Left hindlimb (tissue), 1 donor: Measurements from ENCODE around the gene OPN4.

ENCODE experiments used
- DNase-seq: peaks from one replicate; pipeline ENCODE4 v3.0.0-alpha.2; 2018

OPN4 gene

DNA sequence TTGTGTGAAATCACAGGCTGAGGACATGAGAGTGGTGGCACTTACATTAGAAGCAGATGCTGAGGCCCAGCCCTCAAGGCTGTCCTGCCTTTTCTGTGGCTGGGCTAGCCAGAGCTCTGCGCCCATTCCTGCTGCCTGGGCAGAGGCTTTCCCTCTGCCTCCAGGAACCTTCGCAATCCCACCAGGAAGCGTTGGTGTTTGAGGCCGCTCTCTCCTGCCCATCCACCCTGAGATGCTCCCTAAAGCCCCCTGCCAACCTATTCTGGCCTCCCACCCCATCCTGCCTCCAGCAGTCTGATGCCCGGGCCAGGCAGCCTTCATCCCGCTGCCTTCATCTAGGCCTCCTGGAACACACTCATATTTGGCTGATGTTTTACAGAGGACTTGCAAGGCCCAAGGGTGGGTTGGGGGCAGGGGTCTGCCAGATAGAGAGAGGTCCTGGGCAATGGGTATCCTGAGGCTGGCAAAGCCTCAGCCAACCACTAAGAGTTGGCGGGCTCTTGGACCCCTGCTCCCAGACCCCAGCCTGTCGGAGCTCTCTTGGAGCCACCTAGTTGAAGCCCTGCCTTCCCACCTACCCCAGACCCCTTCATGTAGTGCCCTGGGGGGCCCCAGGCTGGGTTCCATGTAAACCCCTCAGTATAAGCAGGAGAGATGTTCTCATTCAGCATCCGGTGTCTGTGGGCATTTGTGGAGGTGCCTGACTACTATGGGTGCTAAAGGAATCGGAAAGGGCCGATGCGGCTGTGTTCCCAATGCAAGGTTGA lies 46.7 kb downstream of the OPN4 start:
- no peak for DNase-seq

DNA sequence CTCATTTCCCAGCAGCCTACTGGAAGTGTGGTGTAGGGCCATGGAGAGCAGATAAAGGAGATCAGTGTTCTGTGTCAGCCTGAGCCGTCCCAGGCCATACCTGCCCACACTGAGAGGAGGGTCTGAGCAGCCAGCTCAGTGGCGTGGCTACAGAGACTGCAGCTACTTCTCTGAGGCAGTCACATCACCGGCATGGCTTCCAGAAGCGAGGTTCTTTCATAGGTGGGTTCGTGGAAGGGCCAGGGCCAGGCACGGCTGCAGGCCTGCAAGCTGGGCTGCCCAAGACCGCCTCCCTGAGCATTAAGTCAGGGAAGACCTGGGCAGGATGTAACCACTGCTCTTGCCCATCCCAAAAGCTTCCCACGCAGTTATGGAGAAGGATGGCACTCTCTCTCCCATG lies 48.8 kb downstream of the OPN4 start:
- DNase-seq: no peak

DNA sequence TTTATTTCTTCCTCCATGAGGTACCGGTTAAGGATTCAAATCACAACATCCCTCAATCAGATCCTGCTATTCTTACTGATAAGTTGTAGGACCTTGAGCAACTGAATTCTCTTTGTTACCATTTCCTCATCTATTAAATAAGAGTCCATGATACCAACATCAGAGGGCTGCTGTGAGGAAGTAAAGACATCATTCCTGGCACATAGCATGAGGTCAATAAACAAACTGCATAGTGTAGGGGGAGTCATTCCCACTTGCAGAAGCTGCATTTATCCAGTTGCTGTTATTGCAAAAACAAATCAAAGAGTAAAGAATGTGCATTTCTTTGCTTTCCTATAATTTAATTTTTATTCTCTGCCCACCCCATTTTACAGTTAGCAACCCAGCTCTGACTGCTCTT lies 50.8 kb downstream of the OPN4 start:
- DNase-seq: no peak

DNA sequence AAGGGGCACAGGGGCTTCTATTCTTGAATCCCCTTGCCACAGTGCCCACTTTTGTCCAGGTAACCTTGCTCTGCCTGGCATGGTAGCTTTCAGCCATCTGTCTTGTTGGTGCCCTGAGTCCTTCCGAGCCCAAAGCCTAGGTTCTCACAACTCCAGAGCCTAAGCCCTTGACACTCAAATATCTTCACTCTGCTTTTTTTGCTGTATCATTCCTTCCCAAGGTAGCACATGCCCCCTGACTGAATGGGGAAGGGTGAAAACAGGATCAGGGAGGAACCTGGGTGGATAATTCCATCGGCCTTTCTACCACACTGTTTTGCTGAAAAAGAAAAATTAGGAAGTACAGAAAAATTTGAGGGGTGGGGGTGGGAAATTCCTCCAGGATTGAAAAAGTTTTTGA lies 51.6 kb downstream of the OPN4 start:
- DNase-seq: no peak

DNA sequence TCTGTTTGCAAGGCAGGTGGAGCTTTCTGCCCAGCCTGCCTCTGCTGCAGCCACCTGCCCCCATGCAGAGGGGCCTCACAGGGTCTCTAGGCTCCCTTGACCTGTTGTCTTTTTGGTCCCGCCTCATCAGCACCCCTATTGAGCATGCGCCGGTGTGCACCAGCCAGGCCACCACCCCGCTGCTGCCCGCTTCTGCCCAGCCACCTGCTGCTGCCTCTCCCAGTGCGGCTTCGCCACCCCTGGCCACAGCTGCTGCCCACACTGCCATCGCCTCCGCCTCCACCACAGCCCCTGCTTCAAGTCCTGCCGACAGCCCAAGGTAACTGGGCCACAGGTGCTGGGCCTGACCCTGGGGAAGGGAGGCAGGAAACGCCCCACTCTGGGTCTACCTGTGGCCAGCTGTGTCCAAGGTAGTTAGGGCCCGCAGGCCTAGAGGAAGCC lies 52.1 kb downstream of the OPN4 start:
- DNase-seq: no peak

DNA sequence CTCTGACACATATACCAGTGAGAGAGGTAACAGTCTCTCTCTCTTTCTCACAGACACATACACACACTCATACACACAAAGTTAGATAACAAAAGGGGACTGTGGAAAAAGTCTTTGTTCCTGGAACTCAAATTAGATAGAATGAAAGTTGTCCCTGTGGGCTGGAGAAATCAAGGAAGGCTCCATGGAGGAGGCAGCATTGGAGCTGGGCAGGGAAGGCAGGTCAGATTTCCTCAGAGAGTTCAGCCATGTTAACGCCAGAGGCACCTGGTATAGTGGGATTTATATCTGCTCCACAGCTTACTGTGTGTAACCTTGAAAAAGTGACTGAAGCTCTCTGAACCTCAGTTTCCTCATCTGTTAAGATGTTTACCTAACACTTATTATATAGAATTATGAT lies 52.6 kb downstream of the OPN4 start:
- no peak for DNase-seq

DNA sequence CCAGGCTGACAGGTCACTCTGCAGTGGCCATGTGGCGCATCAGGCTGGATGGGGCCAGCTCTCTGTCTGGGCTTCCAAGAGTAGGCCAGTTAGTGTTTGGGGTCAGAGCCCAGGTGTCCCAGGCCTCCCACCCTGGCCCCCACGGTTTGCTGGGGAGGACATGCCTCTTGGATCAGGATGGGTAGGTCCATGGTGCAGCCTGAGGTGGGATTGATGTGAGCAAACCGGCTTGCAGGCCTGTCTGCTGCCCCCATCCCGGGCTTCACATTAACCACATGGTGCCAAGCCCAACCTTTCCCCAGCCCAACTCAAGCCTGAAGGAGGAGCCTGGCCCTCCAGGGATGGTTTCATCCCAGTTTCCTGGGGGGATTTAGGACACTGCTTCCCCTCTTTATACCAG lies 53.2 kb downstream of the OPN4 start:
- DNase-seq: no peak

DNA sequence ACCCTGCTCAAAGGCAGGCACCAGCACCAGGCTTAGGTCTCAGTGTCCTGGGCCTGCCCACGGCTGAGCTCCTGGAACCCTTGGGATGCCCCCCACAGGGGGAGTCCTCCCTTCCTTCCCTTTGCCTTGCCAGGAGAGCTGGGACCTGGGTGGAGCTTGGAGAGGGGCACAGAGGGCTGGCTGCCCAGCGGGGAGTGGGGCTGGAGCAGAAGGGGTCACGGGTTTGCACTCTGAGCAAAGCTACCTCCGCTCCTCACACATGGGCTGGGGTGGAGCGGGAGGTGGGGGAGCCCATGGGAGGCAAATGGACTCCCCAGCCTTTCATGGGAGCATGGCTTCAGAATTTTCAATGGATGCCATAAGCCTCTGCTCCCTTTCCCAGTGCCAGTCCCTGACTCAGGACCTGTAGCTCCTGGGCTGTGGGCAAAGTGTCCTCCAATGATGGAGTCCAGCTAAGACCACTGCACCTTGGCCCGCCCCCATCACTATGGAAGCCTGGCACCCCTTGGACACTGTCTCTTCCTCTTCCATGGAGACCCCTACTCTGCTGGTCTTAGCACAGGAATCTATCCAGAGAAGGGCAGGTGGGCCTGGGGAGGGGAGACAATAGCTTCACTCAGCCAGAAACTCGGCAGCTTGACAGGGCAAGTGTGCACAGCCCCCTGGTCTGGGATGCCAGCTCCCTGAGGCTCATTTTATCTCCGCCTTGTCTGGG lies 53.9 kb downstream of the OPN4 start:
- no peak for DNase-seq

DNA sequence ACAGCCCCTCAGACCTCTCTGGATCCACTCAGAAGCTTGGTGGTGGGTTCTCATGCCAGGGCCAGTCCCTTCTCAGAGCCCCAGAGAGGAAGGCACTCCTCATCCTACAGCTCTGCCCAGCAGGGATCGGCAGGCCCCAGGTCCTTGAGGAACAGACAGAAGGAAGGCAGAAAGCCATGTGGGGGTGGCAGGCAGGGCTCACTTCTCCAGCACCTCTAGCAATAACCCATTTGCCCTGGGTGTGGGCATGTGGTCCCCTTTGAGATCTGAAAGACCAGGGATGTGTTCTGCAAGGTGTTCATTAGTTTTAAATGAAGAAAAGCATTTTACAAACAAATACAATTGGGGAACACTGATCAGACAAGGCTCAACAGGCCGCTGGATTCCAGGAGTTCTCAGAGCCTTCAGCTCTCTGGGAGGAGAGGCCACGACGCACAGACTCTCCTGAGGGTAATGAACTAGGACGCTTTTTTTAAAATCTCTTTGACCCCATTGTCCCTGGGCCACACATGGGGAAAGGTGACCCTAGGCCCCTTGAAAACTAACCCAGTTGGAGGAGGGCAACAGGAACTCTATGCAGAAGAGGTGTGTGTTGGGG lies 54.5 kb downstream of the OPN4 start:
- no peak for DNase-seq

DNA sequence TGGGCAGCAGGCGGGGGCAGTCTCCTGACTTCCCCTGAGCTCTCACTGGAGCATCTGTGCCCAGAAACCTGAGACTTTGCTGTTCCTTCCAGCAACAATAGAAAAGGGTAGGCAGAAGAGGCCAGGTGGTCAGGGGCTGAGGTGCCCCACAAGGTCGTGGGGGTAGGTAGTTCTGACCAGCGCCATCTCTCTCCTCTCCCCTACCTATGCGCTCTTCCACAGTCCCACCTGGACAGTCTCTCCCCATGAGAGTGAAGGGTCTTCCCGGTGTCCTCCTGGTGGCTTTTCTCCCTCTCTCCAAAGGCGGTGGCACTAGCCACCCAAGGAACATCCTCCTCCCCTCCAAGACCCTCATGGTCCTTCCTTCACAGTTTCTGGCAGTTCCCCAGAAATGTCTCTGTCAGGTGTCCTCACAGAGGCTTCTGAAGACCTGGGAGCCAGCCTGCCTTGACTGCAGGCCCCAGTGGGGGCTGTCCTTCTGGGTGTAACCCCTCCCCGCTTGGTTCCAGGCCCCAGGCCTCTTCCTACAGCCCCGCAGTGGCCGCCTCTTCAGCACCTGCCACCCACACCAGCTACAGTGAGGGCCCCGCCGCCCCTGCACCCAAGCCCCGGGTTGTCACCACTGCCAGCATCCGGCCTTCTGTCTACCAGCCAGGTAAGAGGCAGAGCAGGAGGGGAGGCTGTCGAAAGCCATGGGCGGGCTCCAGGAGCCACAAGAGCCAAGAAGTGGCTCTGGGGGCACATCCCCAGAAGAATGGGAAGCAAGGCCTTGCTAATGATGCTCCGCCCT lies 55.2 kb downstream of the OPN4 start:
- DNase-seq: no peak

DNA sequence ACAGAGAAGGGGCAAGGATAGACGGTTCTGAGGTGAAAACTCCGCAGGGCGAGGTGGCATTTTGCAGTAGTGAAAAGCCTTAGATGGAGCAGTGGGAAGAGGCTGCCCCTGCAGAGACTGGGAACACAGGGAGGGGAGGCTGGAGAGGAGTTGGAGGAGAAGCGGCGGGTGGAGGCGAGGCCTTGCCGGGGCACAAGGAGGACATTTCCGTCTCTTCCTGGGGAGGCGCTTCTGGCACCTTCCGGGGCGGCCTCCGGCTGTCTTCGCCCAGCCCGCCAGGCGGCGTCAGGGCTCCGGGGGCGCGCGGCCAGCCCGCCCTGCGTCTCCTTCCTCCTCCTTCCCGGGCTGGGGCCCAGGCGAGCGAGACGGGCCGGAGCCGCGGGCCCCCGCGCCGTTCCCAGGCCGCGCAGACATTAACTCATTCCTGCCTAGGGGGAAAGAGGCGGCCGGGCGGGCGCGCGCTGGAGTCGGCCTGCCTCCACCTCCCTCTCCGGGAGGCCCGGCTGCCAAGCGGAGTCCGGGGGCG lies 56.7 kb downstream of the OPN4 start:
- peak; percentile 95 for DNase-seq

DNA sequence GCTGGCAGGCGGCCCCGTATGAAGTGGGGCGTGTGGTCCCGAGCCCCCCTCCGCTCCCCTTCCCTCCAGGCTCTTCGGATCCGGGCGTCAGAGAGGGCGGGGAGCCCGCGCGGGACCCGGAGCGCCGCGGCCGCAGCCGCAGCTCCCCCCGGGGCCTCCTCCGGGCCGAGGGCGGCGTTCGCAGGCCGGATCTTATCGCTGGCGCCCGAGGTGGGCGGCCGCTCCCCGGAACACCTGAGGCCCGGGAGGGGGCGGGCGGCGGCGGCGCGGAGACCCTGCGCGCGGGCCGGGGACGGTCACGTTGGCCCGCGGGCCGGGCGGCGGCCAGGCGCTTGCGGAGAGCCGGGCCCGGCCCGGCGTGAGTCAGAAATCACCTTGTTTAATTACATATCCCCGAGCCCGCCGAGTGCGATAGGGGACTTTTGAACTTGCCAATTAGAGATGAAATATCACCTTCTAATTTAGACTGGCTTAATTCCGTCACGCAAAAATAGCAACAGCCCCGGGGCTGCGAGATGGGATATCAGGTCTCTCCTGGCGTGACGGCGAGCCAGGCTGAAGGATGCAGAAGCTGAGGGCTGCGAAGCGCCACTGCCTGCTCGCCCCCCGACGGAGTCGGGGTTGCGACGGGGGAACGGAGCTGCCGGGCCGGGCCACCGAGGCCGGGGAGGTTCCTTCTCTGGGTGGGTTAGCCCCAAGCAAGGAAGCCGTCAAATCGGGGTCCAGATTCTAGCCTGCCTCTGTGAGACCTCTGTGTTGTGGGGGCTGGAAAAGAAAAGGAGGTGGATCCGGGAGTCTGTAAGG lies 57.4 kb downstream of the OPN4 start:
- peak; percentile 73 for DNase-seq

DNA sequence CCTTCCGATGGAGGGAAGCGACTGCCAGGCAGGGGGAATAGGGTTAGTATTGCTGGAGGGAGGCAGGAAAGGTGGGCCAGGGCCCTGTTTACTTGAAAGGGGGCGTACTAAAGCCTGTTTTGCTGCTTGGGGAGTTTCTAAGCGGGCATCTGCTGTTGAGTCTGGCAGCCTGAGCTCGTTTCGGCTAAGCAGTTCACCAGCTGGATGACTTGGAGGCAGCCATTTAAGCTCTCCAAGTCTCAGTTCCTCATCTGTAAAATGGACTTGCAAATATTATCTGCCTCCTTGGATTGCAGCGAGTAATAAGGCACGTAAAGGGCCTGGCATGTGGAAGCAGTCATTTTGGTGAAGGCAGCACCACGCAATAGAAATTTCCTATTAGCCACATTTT lies 58.0 kb downstream of the OPN4 start:
- DNase-seq: no peak

DNA sequence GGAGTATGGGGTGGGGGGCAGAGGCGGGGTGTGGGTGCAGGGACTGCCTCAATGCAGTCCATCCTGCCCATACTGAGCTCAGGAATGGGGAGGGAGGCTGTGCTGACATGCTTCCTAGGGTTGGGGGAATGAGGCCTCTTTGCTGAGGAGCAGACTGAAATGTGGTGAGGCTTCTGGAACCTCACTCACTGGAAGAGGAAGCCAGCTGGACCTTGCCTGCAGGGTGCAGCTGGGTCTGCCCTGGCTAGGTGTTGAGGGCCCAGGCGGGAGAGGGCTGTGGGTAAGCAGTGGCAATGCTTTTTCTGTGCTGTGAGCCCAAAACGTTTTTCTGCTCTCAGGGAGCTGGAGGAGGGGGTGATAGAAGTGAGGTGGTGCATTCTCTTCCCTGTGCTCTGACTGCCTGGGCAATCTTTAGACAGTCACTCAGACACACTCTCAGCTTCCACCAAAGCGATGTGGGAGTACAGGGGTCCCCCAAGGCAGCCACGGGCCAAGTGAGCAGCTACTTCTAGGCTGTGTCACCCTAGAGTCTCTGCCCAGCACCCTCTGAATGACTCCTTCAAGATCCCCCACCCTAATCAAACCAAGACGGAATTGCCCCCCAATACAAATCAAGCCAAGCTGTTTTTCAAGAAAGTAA lies 60.9 kb downstream of the OPN4 start:
- DNase-seq: no peak

DNA sequence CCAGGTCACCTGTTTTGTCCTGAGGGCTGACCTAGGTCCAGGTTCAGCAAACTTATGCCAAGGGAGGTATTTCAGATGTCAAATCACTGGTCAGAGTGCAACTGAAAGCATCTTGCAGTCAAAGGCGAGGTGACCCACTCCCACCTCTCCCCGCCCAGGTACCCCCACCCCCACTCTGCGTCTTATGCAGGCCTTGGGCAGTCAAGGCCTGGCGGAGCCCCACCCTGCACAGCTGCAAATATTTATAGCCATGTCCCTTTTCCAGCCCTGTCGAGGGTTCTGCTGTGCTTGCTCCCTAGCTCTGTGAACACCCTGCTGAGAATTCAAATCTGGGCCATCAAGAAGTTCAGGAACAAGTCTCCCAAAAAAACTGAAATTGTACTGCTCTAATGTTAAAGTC lies 61.5 kb downstream of the OPN4 start:
- no peak for DNase-seq
